H7 (cell line): ENCODE data around the gene PDHB. TPM values are rescaled to one million over a fixed set of nuclear protein-coding genes. Genes with fewer than 3 reads are reported as not detected.
A peak's percentile ranks its signal among the peaks of the same experiment; 100 is the strongest.
"Not testable (repeated sequence)": the region's sequence is repeated elsewhere in the genome, so short reads cannot be mapped to it uniquely, and the experiment has no call there.

ENCODE experiments used
- DNase-seq: peaks from one replicate; pipeline ENCODE4 v3.0.0; 2012
- H3K27me3 ChIP-seq: 2 replicates; pipeline ENCODE4 v1.6.0; 2011; ENCODE audit warnings: mild to moderate bottlenecking, low read length; ENCODE audit not compliant: control insufficient read depth, insufficient read depth
- H3K36me3 ChIP-seq: replicated peaks from 2 replicates; pipeline ENCODE4 v1.5.1; 2011; ENCODE audit warnings: low read length; ENCODE audit not compliant: control insufficient read depth, insufficient read depth
- H3K4me3 ChIP-seq: 2 replicates; pipeline ENCODE4 v1.5.1; 2011; ENCODE audit warnings: low read depth, mild to moderate bottlenecking, control low read depth, low read length, moderate library complexity; ENCODE audit not compliant: insufficient read depth
- total RNA-seq: library from RNA; depleted of rRNA; stranded (reverse); fragments of >200 nt; shearing (Covaris generic); gene quantifications from 2 replicates; pipeline ENCODE4 v1.2.3, GENCODE V29; 2014

The PDHB gene
- total RNA-seq, 1 experiment from 2014 or later, result 219 TPM

GRCh38 chr3:58463181-58463941, 29.7 kb upstream of the PDHB start:
- Histone ChIP-seq H3K36me3 (no peaks in the 10 kb centered on the region), H3K27me3 (no peaks in the 10 kb centered on the region), H3K4me3 (no peak overlapping the region)
- DNase-seq, result peak; percentile 83

- Histone ChIP-seq H3K4me3 (no peak overlapping the region), H3K27me3 (no peaks in the 10 kb centered on the region), H3K36me3 (no peaks in the 10 kb centered on the region)
- peak; percentile 71 for DNase-seq
These were observed 29.2 kb upstream of the PDHB start for GRCh38 chr3:58462829-58463180.

GRCh38 chr3:58459160-58459559, 25.5 kb upstream of the PDHB start:
- Histone ChIP-seq H3K4me3 (no peak overlapping the region), H3K36me3 (no peaks in the 10 kb centered on the region), H3K27me3 (no peaks in the 10 kb centered on the region)
- DNase-seq, result no peak

GRCh38 chr3:58452176-58452575, 18.5 kb upstream of the PDHB start:
- Histone ChIP-seq H3K4me3 (no peak overlapping the region), H3K36me3 (no peaks in the 10 kb centered on the region), H3K27me3 (no peaks in the 10 kb centered on the region)
- no peak for DNase-seq

GRCh38 chr3:58441514-58442450, 8.2 kb upstream of the PDHB start:
- H3K27me3 ChIP-seq, result no peaks in the 10 kb centered on the region
- no peaks in the 10 kb centered on the region for H3K36me3 ChIP-seq
- DNase-seq, result peak; percentile 51
- H3K4me3 ChIP-seq, result no peak overlapping the region

- DNase-seq, H3K27me3 ChIP-seq, H3K36me3 ChIP-seq, H3K4me3 ChIP-seq: not testable (repeated sequence)
These were observed 7.3 kb upstream of the PDHB start for GRCh38 chr3:58440996-58441355.

GRCh38 chr3:58437276-58437675, 3.6 kb upstream of the PDHB start:
- H3K4me3 ChIP-seq, DNase-seq, H3K27me3 ChIP-seq, H3K36me3 ChIP-seq: not testable (repeated sequence)

GRCh38 chr3:58434990-58435389, 1.4 kb upstream of the PDHB start:
- Histone ChIP-seq H3K36me3 (peaks cover 17% of the 10 kb centered on the region), H3K27me3 (no peaks in the 10 kb centered on the region), H3K4me3 (no peak overlapping the region)
- peak; percentile 73 for DNase-seq

GRCh38 chr3:58434511-58434910, 879 bp upstream of the PDHB start:
- no peak overlapping the region for H3K4me3 ChIP-seq
- no peak for DNase-seq
- no peaks in the 10 kb centered on the region for H3K27me3 ChIP-seq
- H3K36me3 ChIP-seq, result peaks cover 22% of the 10 kb centered on the region

GRCh38 chr3:58434168-58434504, 504 bp upstream of the PDHB start:
- Histone ChIP-seq H3K27me3 (no peaks in the 10 kb centered on the region), H3K36me3 (peaks cover 25% of the 10 kb centered on the region), H3K4me3 (peak overlapping the region; percentile 8; the same call in 1 of the 2 replicates)
- no peak for DNase-seq

- Histone ChIP-seq H3K27me3 (no peaks in the 10 kb centered on the region), H3K4me3 (peak overlapping the region; percentile 91), H3K36me3 (peaks cover 36% of the 10 kb centered on the region)
- DNase-seq, result no peak
These were observed 727 bp downstream of the PDHB start for GRCh38 chr3:58432905-58433304.

GRCh38 chr3:58429657-58430056, 4.0 kb downstream of the PDHB start:
- H3K27me3 ChIP-seq, result no peaks in the 10 kb centered on the region
- H3K4me3 ChIP-seq, result no peak overlapping the region
- peaks cover 43% of the 10 kb centered on the region for H3K36me3 ChIP-seq
- no peak for DNase-seq

- Histone ChIP-seq H3K36me3 (peaks cover 43% of the 10 kb centered on the region), H3K27me3 (no peaks in the 10 kb centered on the region), H3K4me3 (no peak overlapping the region)
- no peak for DNase-seq
These were observed 5.8 kb downstream of the PDHB start for GRCh38 chr3:58427661-58428361.

GRCh38 chr3:58425782-58426181, 7.8 kb downstream of the PDHB start:
- H3K36me3 ChIP-seq, result peaks cover 34% of the 10 kb centered on the region
- no peaks in the 10 kb centered on the region for H3K27me3 ChIP-seq
- DNase-seq, result no peak
- H3K4me3 ChIP-seq, result no peak overlapping the region

- H3K36me3 ChIP-seq, result peaks cover 23% of the 10 kb centered on the region
- DNase-seq, result no peak
- H3K27me3 ChIP-seq, result no peaks in the 10 kb centered on the region
- H3K4me3 ChIP-seq, result no peak overlapping the region
These were observed 9.0 kb downstream of the PDHB start for GRCh38 chr3:58424613-58425012.
